Stimulated activated CD8-positive, alpha-beta memory T cell treated with anti-CD3 and anti-CD28 coated beads, Interleukin-7, amount 100 ng/mL, for 24 hours (primary cell): ENCODE measurements around the gene ZSCAN5A.
A peak's percentile ranks its signal among the peaks of the same experiment; 100 is the strongest.
"Not testable (repeated sequence)": the region's sequence is repeated elsewhere in the genome, so short reads cannot be mapped to it uniquely, and the experiment has no call there.

ENCODE experiments used
- DNase-seq: peaks from one replicate; pipeline ENCODE4 v3.0.0-alpha.2; 2020; ENCODE audit warnings: low read depth

Gene ZSCAN5A

GRCh38 chr19:56315077-56315828 lies 614 bp upstream of the ZSCAN5A start:
- DNase-seq: peak; percentile 81

- DNase-seq: no peak
Measured at GRCh38 chr19:56314018-56314380, 640 bp downstream of the ZSCAN5A start.

GRCh38 chr19:56312787-56313657 lies 1.6 kb downstream of the ZSCAN5A start:
- DNase-seq: no peak

- no peak for DNase-seq
Measured at GRCh38 chr19:56312342-56312741, 2.3 kb downstream of the ZSCAN5A start.

GRCh38 chr19:56310462-56310861 lies 4.2 kb downstream of the ZSCAN5A start:
- DNase-seq: no peak

- DNase-seq: peak; percentile 10
Measured at GRCh38 chr19:56309511-56310185, 5.0 kb downstream of the ZSCAN5A start.

GRCh38 chr19:56308792-56309191 lies 5.8 kb downstream of the ZSCAN5A start:
- no peak for DNase-seq

GRCh38 chr19:56307062-56307461 lies 7.6 kb downstream of the ZSCAN5A start:
- DNase-seq: not testable (repeated sequence)

GRCh38 chr19:56306016-56306415 lies 8.6 kb downstream of the ZSCAN5A start:
- DNase-seq: no peak

GRCh38 chr19:56304243-56304642 lies 10.4 kb downstream of the ZSCAN5A start:
- no peak for DNase-seq

GRCh38 chr19:56301886-56302620 lies 12.6 kb downstream of the ZSCAN5A start:
- no peak for DNase-seq

GRCh38 chr19:56301155-56301554 lies 13.5 kb downstream of the ZSCAN5A start:
- no peak for DNase-seq

- DNase-seq: no peak
Measured at GRCh38 chr19:56299688-56300087, 15.0 kb downstream of the ZSCAN5A start.

GRCh38 chr19:56297010-56297409 lies 17.6 kb downstream of the ZSCAN5A start:
- no peak for DNase-seq

- no peak for DNase-seq
Measured at GRCh38 chr19:56295531-56296455, 18.8 kb downstream of the ZSCAN5A start.

GRCh38 chr19:56294549-56294948 lies 20.1 kb downstream of the ZSCAN5A start:
- no peak for DNase-seq

GRCh38 chr19:56291867-56292266 lies 22.8 kb downstream of the ZSCAN5A start:
- no peak for DNase-seq

GRCh38 chr19:56290104-56290503 lies 24.5 kb downstream of the ZSCAN5A start:
- no peak for DNase-seq

- DNase-seq: no peak
Measured at GRCh38 chr19:56284746-56285145, 29.9 kb downstream of the ZSCAN5A start.

- DNase-seq: no peak
Measured at GRCh38 chr19:56282809-56283208, 31.8 kb downstream of the ZSCAN5A start.

GRCh38 chr19:56273563-56274117 lies 41.0 kb downstream of the ZSCAN5A start:
- DNase-seq: no peak
